ENCODE measurements around the gene LDHB. TPM values are rescaled to one million over a fixed set of nuclear protein-coding genes. Genes with fewer than 3 reads are reported as not detected.

The LDHB gene
- total and polyA plus RNA-seq, 12 donors, result 1,053 to 3,111 (median 2,124) TPM

GRCh38 chr12:21631367-21631766 is 26.3 kb downstream of the LDHB start:
- TF ChIP-seq CTCF (IDR thresholded peaks at IDR 0.05), result no peak
- Histone ChIP-seq H3K27ac (no peak overlapping the region), H3K27me3 (no peaks in the 10 kb centered on the region), H3K4me3 (no peak overlapping the region), H3K36me3 (peaks cover 0 to 62% (median 18%) of the 10 kb centered on the region in 9 donors), H3K9me3 (peaks cover 0 to 3% (median 0%) of the 10 kb centered on the region in 11 donors), H3K4me1 (peaks cover 0 to 5% (median 0%) of the 10 kb centered on the region in 9 donors)
- no peak for DNase-seq
- no peak for ATAC-seq
- 30 to 40% methylated on average over 2 of the region's 2 CpGs for WGBS, 2 donors
- intact Hi-C loops (cut with DNase I), result no loop called here

- Histone ChIP-seq H3K27me3 (no peaks in the 10 kb centered on the region), H3K4me3 (no peak overlapping the region), H3K36me3 (peaks cover 0 to 28% (median 0%) of the 10 kb centered on the region in 9 donors), H3K9me3 (peaks cover 0 to 3% (median 0%) of the 10 kb centered on the region in 11 donors), H3K4me1 (peaks cover 0 to 5% (median 0%) of the 10 kb centered on the region in 9 donors), H3K27ac (peak overlapping the region in 6 of 10 donors; percentile 23 to 67 (median 54))
- no peak for TF ChIP-seq CTCF (IDR thresholded peaks at IDR 0.05)
- peak; percentile 86 to 99 (median 96) for ATAC-seq
- intact Hi-C loops (cut with DNase I), result no loop called here
- WGBS, 2 donors, result 45 to 66% methylated on average over 2 of the region's 2 CpGs
- DNase-seq, result peak in 1 of 2 donors; percentile 73
Observed at GRCh38 chr12:21627924-21628323, 29.7 kb downstream of the LDHB start.

- Histone ChIP-seq H3K27me3 (no peaks in the 10 kb centered on the region), H3K4me3 (no peak overlapping the region), H3K27ac (no peak overlapping the region), H3K36me3 (no peaks in the 10 kb centered on the region), H3K4me1 (peaks cover 0 to 23% (median 11%) of the 10 kb centered on the region in 9 donors), H3K9me3 (no peaks in the 10 kb centered on the region)
- intact Hi-C loops (cut with DNase I), result no loop called here
- TF ChIP-seq CTCF (IDR thresholded peaks at IDR 0.05), result no peak
- DNase-seq, result no peak
- no peak for ATAC-seq
Observed at GRCh38 chr12:21618566-21618965, 39.1 kb downstream of the LDHB start.

- no peak for TF ChIP-seq CTCF (IDR thresholded peaks at IDR 0.05)
Observed at GRCh38 chr12:21617030-21617429, 40.6 kb downstream of the LDHB start.

More at GRCh38 chr12:21617030-21617429, 40.6 kb downstream of the LDHB start:
- intact Hi-C loops (cut with DNase I), result no loop called here
- Histone ChIP-seq H3K27ac (no peak overlapping the region), H3K4me1 (peaks cover 0 to 27% (median 11%) of the 10 kb centered on the region in 9 donors), H3K4me3 (no peak overlapping the region), H3K36me3 (no peaks in the 10 kb centered on the region), H3K27me3 (no peaks in the 10 kb centered on the region), H3K9me3 (no peaks in the 10 kb centered on the region)
- WGBS, 2 donors, result 77 to 86% methylated on average over 3 of the region's 3 CpGs
- DNase-seq (no peak), ATAC-seq (no peak)

All from heart right ventricle (tissue), 16 donors.